GM23338 (cell line): ENCODE data around the gene GLYATL3.
A peak's percentile ranks its signal among the peaks of the same experiment; 100 is the strongest.

Experiments
- CREB1 ChIP-seq: fragments of 250-450 bp; sonication (Bioruptor Pico); IDR thresholded peaks from 2 replicates; pipeline ENCODE4 v1.5.0; 2020; ENCODE audit warnings: low read depth, mild to moderate bottlenecking, moderate library complexity
- EZH2 ChIP-seq: fragments of 200-600 bp; sonication (generic); IDR thresholded peaks from one replicate; pipeline ENCODE4 v1.8.0; 2017; ENCODE audit warnings: antibody characterized with exemption, mild to moderate bottlenecking, low read depth; ENCODE audit not compliant: unreplicated experiment
- EZH2phosphoT487 ChIP-seq: fragments of 200-600 bp; sonication (generic); IDR thresholded peaks from one replicate; pipeline ENCODE4 v1.8.1; 2018; ENCODE audit warnings: antibody characterized with exemption; ENCODE audit not compliant: unreplicated experiment
- JUNB ChIP-seq: IDR thresholded peaks from one replicate; pipeline ENCODE4 v1.6.1; 2016; ENCODE audit warnings: antibody characterized with exemption; ENCODE audit not compliant: unreplicated experiment
- POLR2AphosphoS5 ChIP-seq: IDR thresholded peaks from 2 replicates; pipeline ENCODE4 v1.6.1; 2016; ENCODE audit warnings: antibody characterized with exemption, low read depth
- TF ChIP-seq, protein P1 (sequence below), 2 experiments: fragments of 200-600 bp in 1 of 2; sonication (generic) in 1 of 2; conservative IDR thresholded peaks; 2 replicates each; pipeline versions ENCODE4 v1.5.1 to v1.6.1; 2016 to 2017; ENCODE audit warnings: antibody characterized with exemption in 2 of 2, low read depth in 2 of 2, mild to moderate bottlenecking in 2 of 2, moderate library complexity in 1 of 2
- TF ChIP-seq, protein P2 (sequence below): IDR thresholded peaks from one replicate; pipeline ENCODE4 v1.6.1; 2018; ENCODE audit warnings: antibody characterized with exemption; ENCODE audit not compliant: unreplicated experiment
- TF ChIP-seq, protein P3 (sequence below): IDR thresholded peaks from 2 replicates; pipeline ENCODE4 v1.6.1; 2016; ENCODE audit warnings: antibody characterized with exemption

DNA sequence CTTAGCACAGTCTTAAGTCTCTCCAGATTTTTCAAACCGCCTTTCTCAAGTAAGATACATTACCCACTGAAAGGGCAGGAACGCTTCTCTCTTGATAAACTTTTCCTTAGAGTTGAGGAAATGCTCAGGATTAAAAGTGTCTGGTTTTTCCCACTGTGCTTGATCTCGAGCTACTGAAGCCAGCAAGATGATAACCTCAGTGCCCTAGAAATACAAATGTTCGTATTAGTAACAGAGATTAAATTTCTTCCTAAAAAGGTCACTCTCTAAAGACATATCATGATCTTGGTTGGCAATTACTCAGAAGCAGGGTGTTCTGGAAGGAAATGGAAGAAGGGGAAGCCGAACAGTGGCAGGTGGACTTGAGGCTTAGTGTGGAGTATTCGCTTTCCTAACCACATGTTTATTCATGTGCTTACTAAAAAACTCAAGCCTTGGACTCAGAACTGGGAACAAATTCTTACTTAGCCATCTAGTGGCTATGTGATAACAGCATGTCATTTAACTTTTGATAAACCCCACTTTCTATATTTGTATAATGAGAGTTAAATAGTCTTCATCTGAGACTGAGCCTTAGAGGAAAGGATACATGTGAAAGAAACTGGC, 70.9 kb downstream of the GLYATL3 start:
- TF ChIP-seq POLR2AphosphoS5: no peak
- TF ChIP-seq, protein P1, sequence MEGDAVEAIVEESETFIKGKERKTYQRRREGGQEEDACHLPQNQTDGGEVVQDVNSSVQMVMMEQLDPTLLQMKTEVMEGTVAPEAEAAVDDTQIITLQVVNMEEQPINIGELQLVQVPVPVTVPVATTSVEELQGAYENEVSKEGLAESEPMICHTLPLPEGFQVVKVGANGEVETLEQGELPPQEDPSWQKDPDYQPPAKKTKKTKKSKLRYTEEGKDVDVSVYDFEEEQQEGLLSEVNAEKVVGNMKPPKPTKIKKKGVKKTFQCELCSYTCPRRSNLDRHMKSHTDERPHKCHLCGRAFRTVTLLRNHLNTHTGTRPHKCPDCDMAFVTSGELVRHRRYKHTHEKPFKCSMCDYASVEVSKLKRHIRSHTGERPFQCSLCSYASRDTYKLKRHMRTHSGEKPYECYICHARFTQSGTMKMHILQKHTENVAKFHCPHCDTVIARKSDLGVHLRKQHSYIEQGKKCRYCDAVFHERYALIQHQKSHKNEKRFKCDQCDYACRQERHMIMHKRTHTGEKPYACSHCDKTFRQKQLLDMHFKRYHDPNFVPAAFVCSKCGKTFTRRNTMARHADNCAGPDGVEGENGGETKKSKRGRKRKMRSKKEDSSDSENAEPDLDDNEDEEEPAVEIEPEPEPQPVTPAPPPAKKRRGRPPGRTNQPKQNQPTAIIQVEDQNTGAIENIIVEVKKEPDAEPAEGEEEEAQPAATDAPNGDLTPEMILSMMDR (conservative IDR thresholded peaks at IDR 0.05; ENCODE audit: low read depth in 2 of 2): 0 out of 4 replicates have a peak, but pooled peaks of 1 of the 2 experiments have one; percentile 12
- TF ChIP-seq EZH2: no peak
- TF ChIP-seq, protein P2, sequence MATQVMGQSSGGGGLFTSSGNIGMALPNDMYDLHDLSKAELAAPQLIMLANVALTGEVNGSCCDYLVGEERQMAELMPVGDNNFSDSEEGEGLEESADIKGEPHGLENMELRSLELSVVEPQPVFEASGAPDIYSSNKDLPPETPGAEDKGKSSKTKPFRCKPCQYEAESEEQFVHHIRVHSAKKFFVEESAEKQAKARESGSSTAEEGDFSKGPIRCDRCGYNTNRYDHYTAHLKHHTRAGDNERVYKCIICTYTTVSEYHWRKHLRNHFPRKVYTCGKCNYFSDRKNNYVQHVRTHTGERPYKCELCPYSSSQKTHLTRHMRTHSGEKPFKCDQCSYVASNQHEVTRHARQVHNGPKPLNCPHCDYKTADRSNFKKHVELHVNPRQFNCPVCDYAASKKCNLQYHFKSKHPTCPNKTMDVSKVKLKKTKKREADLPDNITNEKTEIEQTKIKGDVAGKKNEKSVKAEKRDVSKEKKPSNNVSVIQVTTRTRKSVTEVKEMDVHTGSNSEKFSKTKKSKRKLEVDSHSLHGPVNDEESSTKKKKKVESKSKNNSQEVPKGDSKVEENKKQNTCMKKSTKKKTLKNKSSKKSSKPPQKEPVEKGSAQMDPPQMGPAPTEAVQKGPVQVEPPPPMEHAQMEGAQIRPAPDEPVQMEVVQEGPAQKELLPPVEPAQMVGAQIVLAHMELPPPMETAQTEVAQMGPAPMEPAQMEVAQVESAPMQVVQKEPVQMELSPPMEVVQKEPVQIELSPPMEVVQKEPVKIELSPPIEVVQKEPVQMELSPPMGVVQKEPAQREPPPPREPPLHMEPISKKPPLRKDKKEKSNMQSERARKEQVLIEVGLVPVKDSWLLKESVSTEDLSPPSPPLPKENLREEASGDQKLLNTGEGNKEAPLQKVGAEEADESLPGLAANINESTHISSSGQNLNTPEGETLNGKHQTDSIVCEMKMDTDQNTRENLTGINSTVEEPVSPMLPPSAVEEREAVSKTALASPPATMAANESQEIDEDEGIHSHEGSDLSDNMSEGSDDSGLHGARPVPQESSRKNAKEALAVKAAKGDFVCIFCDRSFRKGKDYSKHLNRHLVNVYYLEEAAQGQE: no peak
- TF ChIP-seq EZH2phosphoT487: no peak
- no peak for TF ChIP-seq JUNB
- TF ChIP-seq CREB1 (CRISPR knock-in tag): no peak
- TF ChIP-seq, protein P3, sequence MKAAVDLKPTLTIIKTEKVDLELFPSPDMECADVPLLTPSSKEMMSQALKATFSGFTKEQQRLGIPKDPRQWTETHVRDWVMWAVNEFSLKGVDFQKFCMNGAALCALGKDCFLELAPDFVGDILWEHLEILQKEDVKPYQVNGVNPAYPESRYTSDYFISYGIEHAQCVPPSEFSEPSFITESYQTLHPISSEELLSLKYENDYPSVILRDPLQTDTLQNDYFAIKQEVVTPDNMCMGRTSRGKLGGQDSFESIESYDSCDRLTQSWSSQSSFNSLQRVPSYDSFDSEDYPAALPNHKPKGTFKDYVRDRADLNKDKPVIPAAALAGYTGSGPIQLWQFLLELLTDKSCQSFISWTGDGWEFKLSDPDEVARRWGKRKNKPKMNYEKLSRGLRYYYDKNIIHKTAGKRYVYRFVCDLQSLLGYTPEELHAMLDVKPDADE: no peak
